Stimulated activated CD4-positive, alpha-beta T cell treated with anti-CD3 and anti-CD28 coated beads, Interleukin-1b, Interleukin-23, amount 100 ng/mL, for 4 hours (primary cell): ENCODE data around the gene HMGCS2.

Experiments used
- DNase-seq, 2 donors: peaks; one replicate each; pipeline ENCODE4 v3.0.0-alpha.2; 2020; ENCODE audit warnings: low read depth in 2 of 2

HMGCS2 gene

GRCh38 chr1:119762953-119763352 lies 5.8 kb downstream of the HMGCS2 start:
- DNase-seq, result no peak

- no peak for DNase-seq
Observed at GRCh38 chr1:119762409-119762808, 6.3 kb downstream of the HMGCS2 start.

GRCh38 chr1:119758584-119758983 lies 10.1 kb downstream of the HMGCS2 start:
- DNase-seq, result no peak

GRCh38 chr1:119752592-119752991 lies 16.1 kb downstream of the HMGCS2 start:
- no peak for DNase-seq

- DNase-seq, result no peak
Observed at GRCh38 chr1:119748040-119748439, 20.7 kb downstream of the HMGCS2 start.

GRCh38 chr1:119747451-119747850 lies 21.3 kb downstream of the HMGCS2 start:
- DNase-seq, result no peak

GRCh38 chr1:119745034-119745433 lies 23.7 kb downstream of the HMGCS2 start:
- DNase-seq, result no peak

GRCh38 chr1:119744598-119744942 lies 24.1 kb downstream of the HMGCS2 start:
- DNase-seq, result no peak

- peak; percentile 24 to 29 for DNase-seq
Observed at GRCh38 chr1:119743776-119744597, 24.7 kb downstream of the HMGCS2 start.

- no peak for DNase-seq
Observed at GRCh38 chr1:119743308-119743707, 25.4 kb downstream of the HMGCS2 start.

- no peak for DNase-seq
Observed at GRCh38 chr1:119742677-119743076, 26.0 kb downstream of the HMGCS2 start.

- DNase-seq, result no peak
Observed at GRCh38 chr1:119742202-119742601, 26.5 kb downstream of the HMGCS2 start.

- DNase-seq, result no peak
Observed at GRCh38 chr1:119740896-119741780, 27.6 kb downstream of the HMGCS2 start.

- DNase-seq, result no peak
Observed at GRCh38 chr1:119740261-119740660, 28.4 kb downstream of the HMGCS2 start.

GRCh38 chr1:119739150-119739549 lies 29.6 kb downstream of the HMGCS2 start:
- DNase-seq, result no peak

GRCh38 chr1:119738100-119738720 lies 30.5 kb downstream of the HMGCS2 start:
- no peak for DNase-seq

GRCh38 chr1:119737040-119737682 lies 31.5 kb downstream of the HMGCS2 start:
- DNase-seq, result no peak

GRCh38 chr1:119736649-119737039 lies 32.1 kb downstream of the HMGCS2 start:
- no peak for DNase-seq

GRCh38 chr1:119735217-119735616 lies 33.5 kb downstream of the HMGCS2 start:
- no peak for DNase-seq

GRCh38 chr1:119733754-119734153 lies 35.0 kb downstream of the HMGCS2 start:
- DNase-seq, result no peak

- DNase-seq, result no peak
Observed at GRCh38 chr1:119732465-119733168, 36.1 kb downstream of the HMGCS2 start.
